Stomach smooth muscle (tissue), 2 donors: ENCODE results near the gene ST6GALNAC3.
A peak's percentile ranks its signal among the peaks of the same experiment; 100 is the strongest.

ENCODE experiments used
- H3K27ac ChIP-seq: one replicate; pipeline ENCODE4 v1.7.0; 2013; ENCODE audit warnings: mild to moderate bottlenecking, low read length, inconsistent platforms
- H3K27me3 ChIP-seq, 2 donors: one replicate each; pipeline ENCODE4 v1.7.0; 2013; ENCODE audit warnings: low read length in 2 of 2; ENCODE audit not compliant: insufficient read depth in 2 of 2, control insufficient read depth in 1 of 2
- H3K36me3 ChIP-seq, 2 donors: one replicate each; pipeline ENCODE4 v1.7.0; 2013; ENCODE audit warnings: low read length in 2 of 2; ENCODE audit not compliant: control insufficient read depth in 2 of 2, insufficient read depth in 2 of 2
- H3K4me1 ChIP-seq: one replicate; pipeline ENCODE4 v1.7.0; 2013; ENCODE audit warnings: low read length; ENCODE audit not compliant: control insufficient read depth, insufficient read depth
- H3K4me3 ChIP-seq, 2 donors: one replicate each; pipeline ENCODE4 v1.7.0; 2013; ENCODE audit warnings: low read length in 2 of 2
- H3K9ac ChIP-seq, 2 donors: one replicate each; pipeline ENCODE4 v1.7.0; 2013; ENCODE audit warnings: low read length in 2 of 2, mild to moderate bottlenecking in 1 of 2
- H3K9me3 ChIP-seq, 2 donors: one replicate each; pipeline ENCODE4 v1.7.0; 2013; ENCODE audit warnings: low read length in 2 of 2; ENCODE audit not compliant: control insufficient read depth in 2 of 2
- donor health status: healthy.
- donor health status: Pancreatic carcinoma.

Gene ST6GALNAC3

DNA sequence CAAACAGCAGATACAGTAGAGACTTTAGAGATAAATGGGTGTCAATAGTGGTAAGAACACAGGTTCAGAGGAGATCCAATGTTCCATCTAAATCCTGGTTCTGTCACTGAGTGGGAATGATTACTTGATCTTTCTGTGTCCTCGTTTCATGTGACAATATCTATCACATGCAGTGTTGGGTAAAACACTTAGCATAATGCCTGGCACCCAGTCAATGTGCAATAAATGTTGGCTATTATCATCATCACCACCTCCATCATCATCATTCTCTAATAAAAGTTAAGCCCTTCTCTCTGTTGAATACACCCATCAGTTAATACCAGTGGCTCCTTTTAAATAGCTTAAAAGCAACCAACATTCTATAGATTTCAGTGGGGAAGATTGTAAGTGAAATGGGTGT lies 184.7 kb downstream of the ST6GALNAC3 start:
- Histone ChIP-seq H3K36me3 (no peaks in the 10 kb centered on the region), H3K9ac (no peak overlapping the region), H3K9me3 (no peaks in the 10 kb centered on the region), H3K4me3 (no peak overlapping the region), H3K4me1 (no peaks in the 10 kb centered on the region), H3K27ac (no peak overlapping the region), H3K27me3 (no peaks in the 10 kb centered on the region)

DNA sequence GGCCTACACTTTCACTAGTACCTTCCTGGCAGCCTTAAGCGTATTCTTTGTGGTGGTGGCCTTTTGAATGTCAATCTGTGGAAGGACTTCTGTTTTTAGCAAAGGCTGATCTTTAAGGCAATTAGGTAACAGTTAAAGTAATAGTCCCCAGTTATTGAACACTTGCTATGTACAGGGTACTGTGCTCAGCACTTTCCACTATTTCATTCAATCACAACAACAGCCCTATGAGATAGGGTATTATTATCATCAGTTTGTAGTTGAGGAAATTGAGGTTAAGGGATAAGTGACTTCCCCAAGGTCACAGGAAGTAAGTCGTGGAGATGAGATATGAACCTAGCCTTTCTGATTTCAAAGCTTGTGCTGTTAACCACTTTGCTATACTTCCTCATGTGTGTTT lies 185.7 kb downstream of the ST6GALNAC3 start:
- H3K27me3 ChIP-seq, result no peaks in the 10 kb centered on the region

DNA sequence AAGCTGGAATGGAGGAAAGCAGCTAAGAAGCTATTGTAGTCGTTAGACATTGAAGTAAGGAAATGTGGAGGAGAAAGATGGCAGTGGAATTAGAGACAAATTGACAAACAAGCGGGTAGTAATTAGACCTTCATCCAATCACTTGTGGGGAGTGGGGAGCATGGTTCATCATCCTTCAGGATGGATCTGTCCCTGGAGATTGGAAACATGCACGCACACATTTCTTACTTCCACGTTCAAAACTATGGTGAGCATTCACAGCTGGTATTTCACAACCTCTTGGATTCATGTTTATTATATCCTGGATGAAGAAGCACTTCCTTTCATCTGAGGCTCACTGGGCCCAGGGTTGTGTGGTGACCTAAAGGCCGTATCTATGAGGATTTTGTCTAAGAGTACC lies 188.1 kb downstream of the ST6GALNAC3 start:
- Histone ChIP-seq H3K4me1 (no peaks in the 10 kb centered on the region), H3K9ac (no peak overlapping the region), H3K9me3 (no peaks in the 10 kb centered on the region), H3K36me3 (no peaks in the 10 kb centered on the region), H3K4me3 (no peak overlapping the region), H3K27me3 (no peaks in the 10 kb centered on the region), H3K27ac (no peak overlapping the region)

More for the DNA sequence above, 185.7 kb downstream of the ST6GALNAC3 start:
- Histone ChIP-seq H3K4me1 (no peaks in the 10 kb centered on the region), H3K9me3 (no peaks in the 10 kb centered on the region), H3K9ac (no peak overlapping the region), H3K4me3 (no peak overlapping the region), H3K27ac (no peak overlapping the region), H3K36me3 (no peaks in the 10 kb centered on the region)

DNA sequence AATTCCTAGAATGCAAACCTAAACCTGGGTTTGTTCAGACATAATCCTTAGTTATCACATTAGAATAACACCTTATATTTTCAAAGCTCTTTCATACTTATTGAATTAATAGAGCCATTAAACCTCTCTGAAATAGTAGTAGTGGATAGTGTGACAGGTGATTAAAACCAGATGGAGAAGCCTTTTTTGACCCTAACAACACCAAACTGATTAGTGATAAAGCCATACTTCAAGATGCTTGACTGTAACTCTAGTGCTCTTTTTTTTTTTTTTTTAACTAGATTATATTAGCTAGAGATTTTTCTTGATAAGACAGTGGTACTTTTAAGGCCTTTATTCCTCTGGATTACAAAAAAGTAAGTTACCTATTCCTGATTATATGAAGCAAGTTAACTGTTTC lies 190.1 kb downstream of the ST6GALNAC3 start:
- Histone ChIP-seq H3K4me1 (no peaks in the 10 kb centered on the region), H3K9me3 (no peaks in the 10 kb centered on the region), H3K27ac (no peak overlapping the region), H3K36me3 (no peaks in the 10 kb centered on the region), H3K4me3 (no peak overlapping the region), H3K9ac (no peak overlapping the region), H3K27me3 (no peaks in the 10 kb centered on the region)

DNA sequence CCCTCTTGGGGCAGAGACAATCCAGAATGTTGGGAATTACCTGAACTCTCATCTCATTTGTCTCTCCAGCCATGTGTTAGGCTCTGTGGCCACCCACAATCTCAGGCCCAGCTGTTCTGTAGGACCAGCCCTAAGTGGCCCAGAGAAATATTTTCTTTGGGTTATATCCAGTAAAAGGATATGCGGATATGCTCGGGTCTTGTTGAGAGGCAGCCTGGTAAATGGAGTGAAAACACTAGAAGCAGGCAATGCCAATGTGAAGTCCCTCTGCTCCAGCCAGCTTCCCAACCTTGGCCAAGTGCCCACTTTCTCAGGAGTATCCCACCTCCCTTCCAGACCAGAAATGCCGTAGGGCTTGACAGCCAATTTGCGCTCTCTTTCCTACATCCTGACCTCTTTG lies 192.2 kb downstream of the ST6GALNAC3 start:
- Histone ChIP-seq H3K36me3 (no peaks in the 10 kb centered on the region), H3K9ac (no peak overlapping the region), H3K4me1 (no peaks in the 10 kb centered on the region), H3K27ac (no peak overlapping the region), H3K27me3 (no peaks in the 10 kb centered on the region), H3K9me3 (no peaks in the 10 kb centered on the region), H3K4me3 (no peak overlapping the region)

DNA sequence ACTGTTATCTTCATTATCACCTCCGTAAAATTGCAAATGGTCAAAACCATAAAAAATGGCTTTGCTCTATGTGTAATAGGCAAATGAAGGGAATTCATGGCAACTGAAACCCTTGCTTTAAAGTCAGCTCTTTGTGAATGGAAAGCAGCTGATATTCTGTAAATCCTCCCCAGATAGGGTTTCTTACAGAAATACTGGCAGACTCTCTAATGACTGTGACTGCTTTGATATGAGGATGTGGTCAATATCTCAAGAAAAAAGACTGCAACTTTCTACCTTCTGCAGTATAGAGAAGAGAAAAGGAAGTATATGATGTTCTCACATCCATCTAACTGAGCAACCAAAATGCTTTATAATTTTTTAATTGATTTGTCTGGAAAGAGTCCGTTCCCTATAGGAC lies 193.1 kb downstream of the ST6GALNAC3 start:
- Histone ChIP-seq H3K9me3 (no peaks in the 10 kb centered on the region), H3K27me3 (no peaks in the 10 kb centered on the region), H3K36me3 (no peaks in the 10 kb centered on the region), H3K4me3 (no peak overlapping the region), H3K4me1 (no peaks in the 10 kb centered on the region), H3K27ac (no peak overlapping the region), H3K9ac (no peak overlapping the region)

DNA sequence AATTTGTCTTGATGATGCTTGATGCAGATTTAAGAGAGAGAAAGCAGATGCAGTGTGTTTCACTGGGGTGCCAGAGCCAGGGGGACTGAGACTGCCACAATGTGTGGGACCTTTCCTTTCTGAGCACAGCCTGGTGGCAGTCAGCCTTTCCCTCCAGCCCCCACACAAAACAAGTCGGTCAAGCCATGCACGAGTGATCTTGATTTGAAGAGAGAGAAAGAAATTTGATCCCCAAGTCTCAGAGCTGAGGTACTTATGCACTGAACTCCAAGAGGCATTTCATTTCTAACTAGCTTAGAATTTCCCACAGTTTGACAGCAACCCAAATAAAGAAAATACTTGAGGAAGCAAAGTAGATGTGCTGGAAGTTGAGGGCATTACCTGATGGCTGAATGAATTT lies 193.8 kb downstream of the ST6GALNAC3 start:
- no peaks in the 10 kb centered on the region for H3K36me3 ChIP-seq
- no peaks in the 10 kb centered on the region for H3K4me1 ChIP-seq
- no peak overlapping the region for H3K9ac ChIP-seq
- no peaks in the 10 kb centered on the region for H3K9me3 ChIP-seq
- no peak overlapping the region for H3K27ac ChIP-seq
- no peaks in the 10 kb centered on the region for H3K27me3 ChIP-seq
- no peak overlapping the region for H3K4me3 ChIP-seq

DNA sequence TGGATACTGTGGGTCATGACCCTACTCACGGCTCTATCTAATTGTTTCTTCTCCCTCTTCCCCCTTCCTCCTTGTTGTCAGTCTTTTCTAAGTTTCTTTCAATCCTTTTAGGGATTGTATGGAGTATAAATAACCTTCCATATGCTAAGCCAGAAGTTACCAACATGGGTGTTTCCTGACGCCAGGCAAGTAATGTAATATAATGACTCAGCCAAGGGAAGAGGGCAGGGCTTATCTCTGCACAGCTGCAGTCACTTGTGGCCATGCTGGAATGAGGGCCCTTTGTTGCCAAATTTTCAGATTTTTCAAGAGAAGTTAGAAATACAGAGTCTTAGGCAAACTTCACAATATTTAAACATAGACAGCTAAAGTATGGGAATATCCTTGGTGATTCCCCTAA lies 194.6 kb downstream of the ST6GALNAC3 start:
- no peaks in the 10 kb centered on the region for H3K9me3 ChIP-seq
- H3K27ac ChIP-seq, result no peak overlapping the region
- H3K36me3 ChIP-seq, result no peaks in the 10 kb centered on the region
- no peaks in the 10 kb centered on the region for H3K27me3 ChIP-seq
- H3K4me1 ChIP-seq, result no peaks in the 10 kb centered on the region
- no peak overlapping the region for H3K4me3 ChIP-seq
- no peak overlapping the region for H3K9ac ChIP-seq

DNA sequence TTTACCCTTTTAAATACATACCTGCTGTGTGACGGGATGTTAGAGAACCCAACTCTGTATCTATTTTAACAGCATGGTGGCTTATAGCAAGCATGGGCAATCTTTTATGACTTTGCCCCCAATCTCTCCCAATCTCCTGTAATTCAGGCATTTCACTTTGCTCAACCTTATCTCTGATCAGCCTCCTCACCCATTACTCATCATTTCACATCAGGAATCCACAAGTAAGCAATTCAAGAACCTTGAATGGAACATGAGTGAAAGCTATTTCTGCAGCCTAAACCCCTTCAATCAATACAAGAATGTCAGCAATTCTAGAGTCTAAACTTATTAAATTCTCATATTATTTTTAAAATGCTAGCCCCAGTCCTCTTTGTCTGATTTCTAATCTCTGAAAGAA lies 199.8 kb downstream of the ST6GALNAC3 start:
- Histone ChIP-seq H3K36me3 (no peaks in the 10 kb centered on the region), H3K9me3 (no peaks in the 10 kb centered on the region), H3K4me3 (no peak overlapping the region), H3K9ac (no peak overlapping the region), H3K4me1 (peaks cover 6% of the 10 kb centered on the region), H3K27ac (no peak overlapping the region), H3K27me3 (no peaks in the 10 kb centered on the region)

DNA sequence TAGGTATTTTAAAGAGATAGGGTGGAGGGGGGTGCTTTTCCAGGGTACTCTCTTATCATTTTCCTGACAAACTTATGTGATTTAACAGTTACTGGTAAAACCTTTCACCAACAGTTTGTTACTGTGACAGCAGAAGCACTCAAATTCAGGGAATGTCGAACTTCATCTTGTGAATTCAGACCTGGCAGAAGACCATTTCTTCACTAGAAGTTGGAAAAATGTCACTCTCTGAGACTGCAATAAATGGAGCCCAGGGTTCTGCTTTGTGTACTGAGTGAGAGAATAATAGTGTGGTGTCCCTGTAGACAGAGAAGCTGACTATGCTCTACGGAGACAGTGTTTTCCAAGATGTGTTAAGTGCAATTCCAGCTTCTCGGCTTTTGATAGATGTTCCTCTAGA lies 200.2 kb downstream of the ST6GALNAC3 start:
- H3K9ac ChIP-seq, result no peak overlapping the region
- no peaks in the 10 kb centered on the region for H3K36me3 ChIP-seq

DNA sequence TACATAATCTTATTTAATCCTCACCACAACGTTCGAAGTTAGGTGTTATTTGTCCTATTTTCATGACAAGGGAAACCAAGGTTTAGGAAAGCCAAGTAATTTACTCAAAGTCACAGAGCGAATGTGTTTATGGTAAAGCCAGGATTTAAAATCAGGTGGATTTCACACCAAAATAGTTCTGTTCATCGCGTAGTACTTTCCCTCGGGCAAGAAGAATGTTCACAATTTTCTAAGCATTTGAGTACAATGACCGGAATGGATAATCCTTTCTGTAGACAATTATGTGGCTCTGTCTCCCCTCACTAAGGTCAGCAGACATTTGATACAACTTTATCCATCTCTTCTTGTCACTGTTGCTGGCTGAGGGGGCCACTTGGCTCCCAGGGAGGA lies 204.2 kb downstream of the ST6GALNAC3 start:
- Histone ChIP-seq H3K27me3 (no peaks in the 10 kb centered on the region), H3K36me3 (no peaks in the 10 kb centered on the region), H3K9ac (no peak overlapping the region), H3K9me3 (no peaks in the 10 kb centered on the region), H3K4me1 (peaks cover 6% of the 10 kb centered on the region), H3K27ac (no peak overlapping the region), H3K4me3 (peak overlapping the region in 1 of 2 donors; percentile 40)

More for the DNA sequence above, 200.2 kb downstream of the ST6GALNAC3 start:
- no peaks in the 10 kb centered on the region for H3K9me3 ChIP-seq
- H3K27me3 ChIP-seq, result no peaks in the 10 kb centered on the region
- peaks cover 6% of the 10 kb centered on the region for H3K4me1 ChIP-seq
- H3K4me3 ChIP-seq, result no peak overlapping the region
- H3K27ac ChIP-seq, result no peak overlapping the region
